Endothelial cell of umbilical vein (primary cell): ENCODE results near the gene NTN5. TPM values are rescaled to one million over a fixed set of nuclear protein-coding genes. Genes with fewer than 3 reads are reported as not detected.

Experiments
- BruUV-seq: library from RNA; stranded (reverse); fragments of 400-500 nt; replicated peaks from 2 replicates; lab custom pipeline; 2021; lab: Mats Ljungman, UMichigan
- CTCF ChIA-PET: fragments of 300-600, 350-600 bp; sonication (Branson Sonifier 250); formaldehyde crosslinking; loops from one replicate; lab custom pipeline; 2021; ENCODE audit warnings: antibody characterized with exemption, inconsistent platforms; lab: Charles Lee
- POLR2A ChIA-PET: fragments of 300-600, 350-600 bp; sonication (Branson Sonifier 250); formaldehyde crosslinking; loops from one replicate; lab custom pipeline; 2021; ENCODE audit warnings: antibody characterized with exemption, inconsistent platforms; lab: Charles Lee
- DNase-seq: peaks from one replicate; pipeline ENCODE4 v3.0.0-alpha.2; 2011; ENCODE audit warnings: low read depth, low spot score
- FAIRE-seq: peaks from 2 replicates; lab custom pipeline; 2011; peaks lifted over from hg19 to GRCh38; lab: Jason Lieb, UNC
- H2AFZ ChIP-seq: 2 replicates; pipeline ENCODE4 v1.6.0; 2012; ENCODE audit warnings: low read depth, low read length, control low read depth, inconsistent platforms
- H3K27ac ChIP-seq: 2 replicates; pipeline ENCODE4 v1.5.1; 2011; ENCODE audit warnings: low read depth, mild to moderate bottlenecking, control low read depth, low read length, moderate library complexity; ENCODE audit not compliant: insufficient read depth
- H3K27me3 ChIP-seq, 2 experiments: 2 replicates each; pipeline versions ENCODE4 v1.6.0 to v1.6.1; 2011; ENCODE audit warnings: low read length in 2 of 2, mixed read lengths in 1 of 2; ENCODE audit not compliant: control insufficient read depth in 2 of 2, insufficient read depth in 2 of 2
- H3K36me3 ChIP-seq, 2 experiments: 2 replicates in 1 of 2; 3 replicates in 1 of 2; pipeline ENCODE4 v1.5.1; 2011; ENCODE audit warnings: low read length in 2 of 2, mild to moderate bottlenecking in 1 of 2, moderate library complexity in 1 of 2; ENCODE audit not compliant: control insufficient read depth in 2 of 2, insufficient read depth in 2 of 2; ENCODE audit errors: extremely low read depth in 1 of 2
- H3K4me1 ChIP-seq: 3 replicates; pipeline ENCODE4 v1.5.1; 2011; ENCODE audit warnings: mild to moderate bottlenecking, low read length; ENCODE audit not compliant: control insufficient read depth, insufficient read depth; ENCODE audit errors: extremely low read depth
- H3K4me2 ChIP-seq: 2 replicates; pipeline ENCODE4 v1.6.1; 2011; ENCODE audit warnings: low read length, control low read depth, mixed read lengths; ENCODE audit not compliant: insufficient read depth
- H3K4me3 ChIP-seq, 3 experiments: fragments of 200-600 bp in 1 of 3; sonication (generic), shearing (Covaris generic) in 1 of 3; replicated peaks in 1 of 3; 2 replicates each; pipeline ENCODE4 v1.5.1; 2011 to 2016; ENCODE audit warnings: control low read depth in 3 of 3, low read length in 3 of 3, mild to moderate bottlenecking in 2 of 3, inconsistent platforms in 1 of 3, low read depth in 1 of 3, moderate library complexity in 1 of 3; ENCODE audit not compliant: insufficient read depth in 1 of 3
- H3K79me2 ChIP-seq: 2 replicates; pipeline ENCODE4 v1.6.0; 2012; ENCODE audit warnings: low read length, inconsistent platforms; ENCODE audit not compliant: control insufficient read depth, insufficient read depth
- H3K9ac ChIP-seq: replicated peaks from 2 replicates; pipeline ENCODE3; 2011; ENCODE audit warnings: low read length, control low read depth; ENCODE audit not compliant: insufficient read depth; ENCODE audit errors: extremely low read depth
- H3K9me1 ChIP-seq: replicated peaks from 3 replicates; pipeline ENCODE4 v1.6.0; 2011; ENCODE audit warnings: mild to moderate bottlenecking, low read length; ENCODE audit not compliant: control insufficient read depth, insufficient read depth; ENCODE audit errors: extremely low read depth
- H3K9me3 ChIP-seq: replicated peaks from 2 replicates; pipeline ENCODE4 v1.5.1; 2012; ENCODE audit warnings: low read length, inconsistent platforms; ENCODE audit not compliant: control insufficient read depth, insufficient read depth
- H4K20me1 ChIP-seq: replicated peaks from 2 replicates; pipeline ENCODE3; 2011; ENCODE audit warnings: mild to moderate bottlenecking, low read length; ENCODE audit not compliant: control insufficient read depth, insufficient read depth; ENCODE audit errors: extremely low read depth
- EZH2 ChIP-seq: IDR thresholded peaks from 2 replicates; pipeline ENCODE4 v1.6.1; 2012; ENCODE audit warnings: borderline replicate concordance, low read depth, mild to moderate bottlenecking, moderate library complexity, low read length, inconsistent platforms; ENCODE audit not compliant: severe bottlenecking
- FOS ChIP-seq: IDR thresholded peaks from 2 replicates; pipeline ENCODE4 v1.6.1; 2011; ENCODE audit warnings: mild to moderate bottlenecking, low read length, moderate library complexity, borderline replicate concordance; ENCODE audit not compliant: insufficient read depth
- GATA2 ChIP-seq: IDR thresholded peaks from 2 replicates; pipeline ENCODE4 v1.7.0; 2011; ENCODE audit warnings: low read depth, mild to moderate bottlenecking, moderate library complexity, mixed read lengths, low read length; ENCODE audit not compliant: insufficient read length, insufficient read depth
- JUN ChIP-seq: IDR thresholded peaks from 2 replicates; pipeline ENCODE4 v1.6.1; 2011; ENCODE audit warnings: borderline replicate concordance, low read depth; ENCODE audit not compliant: insufficient read length, insufficient read depth
- MYC ChIP-seq: IDR thresholded peaks from one replicate; pipeline ENCODE4 v1.6.1; 2011; ENCODE audit warnings: mild to moderate bottlenecking, low read depth, low read length
- POLR2A ChIP-seq: IDR thresholded peaks from 2 replicates; pipeline ENCODE4 v1.6.1; 2012; ENCODE audit warnings: low read depth, mild to moderate bottlenecking, control low read depth, low read length
- POLR2AphosphoS5 ChIP-seq: IDR thresholded peaks from 2 replicates; pipeline ENCODE4 v1.6.1; 2012; ENCODE audit warnings: low read depth, mild to moderate bottlenecking, control low read depth, low read length, moderate library complexity; ENCODE audit not compliant: insufficient read depth
- dilution Hi-C: fragments of 300-500 bp; cut with MboI; formaldehyde crosslinking; loops from one replicate; pipeline ENCODE4 v1.15.0; 2019; ENCODE audit warnings: low sequenced_read_pairs; ENCODE audit not compliant: extremely low pct_ligation_motif_present
- intact Hi-C: fragments of 100-400 bp; cut with micrococcal nuclease; formaldehyde crosslinking; loops from one replicate; pipeline ENCODE4 v1.10.0; 2022
- polyA plus RNA-seq, 4 experiments: library from polyadenylated mRNA; depleted of rRNA in 3 of 4; stranded (reverse) in 3 of 4; unstranded in 1 of 4; fragments of >200 nt; gene quantifications; 2 replicates each; pipeline versions ENCODE4 v1.2.1 to v1.2.3, GENCODE V29; 2011 to 2012; ENCODE audit warnings: missing spikeins in 1 of 4
- total RNA-seq: library from RNA; stranded (reverse); gene quantifications from 2 replicates; pipeline ENCODE4 v1.2.3, GENCODE V29; 2021
- TF ChIP-seq, protein P1 (sequence below), 2 donors: IDR thresholded peaks; 1 replicate in 1 of 2; 2 replicates in 1 of 2; pipeline ENCODE4 v1.5.1; 2011; ENCODE audit warnings: low read length in 2 of 2, mild to moderate bottlenecking in 2 of 2, moderate library complexity in 2 of 2, control low read depth in 1 of 2, inconsistent platforms in 1 of 2, low read depth in 1 of 2; ENCODE audit not compliant: insufficient read depth in 1 of 2; ENCODE audit errors: extremely low read depth in 1 of 2
- TF ChIP-seq, protein P2 (sequence below): IDR thresholded peaks from 2 replicates; pipeline ENCODE4 v1.6.1; 2011; ENCODE audit not compliant: insufficient read depth, insufficient read length

NTN5 gene
- total and polyA plus RNA-seq, 2 donors (not counting 3 experiments of a cell fraction or from before 2014, with no cell fraction given): 0.11 TPM; not detected in 1

DNA sequence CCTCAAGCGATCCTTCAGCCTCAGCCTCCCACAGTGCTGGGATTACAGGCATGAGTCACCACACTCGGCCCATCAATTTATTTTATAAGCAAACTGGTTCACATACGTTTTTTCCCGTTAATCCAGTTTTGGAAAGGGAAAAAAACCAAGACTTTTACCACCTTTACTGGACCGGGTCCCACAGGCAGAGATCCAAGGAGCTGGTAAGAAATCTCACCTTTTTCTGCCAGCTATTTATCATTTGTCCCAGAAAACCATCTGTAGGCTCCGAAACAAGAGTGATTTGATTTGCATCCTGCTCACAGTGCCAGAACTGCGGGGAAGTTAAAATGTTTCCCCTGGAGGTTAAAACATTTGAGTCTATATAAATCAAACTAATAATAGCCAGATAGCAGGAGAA, 16.6 kb upstream of the NTN5 start:
- H3K4me3 ChIP-seq: no peak overlapping the region
- dilution Hi-C loops: no loop called here
- DNase-seq (no peak), FAIRE-seq (no peak)
- no peak overlapping the region for H3K9ac ChIP-seq
- TF ChIP-seq JUN (no peak), EZH2 (no peak), POLR2A (no peak), MYC (no peak), FOS (no peak), POLR2AphosphoS5 (no peak), GATA2 (no peak)
- TF ChIP-seq, protein P1, sequence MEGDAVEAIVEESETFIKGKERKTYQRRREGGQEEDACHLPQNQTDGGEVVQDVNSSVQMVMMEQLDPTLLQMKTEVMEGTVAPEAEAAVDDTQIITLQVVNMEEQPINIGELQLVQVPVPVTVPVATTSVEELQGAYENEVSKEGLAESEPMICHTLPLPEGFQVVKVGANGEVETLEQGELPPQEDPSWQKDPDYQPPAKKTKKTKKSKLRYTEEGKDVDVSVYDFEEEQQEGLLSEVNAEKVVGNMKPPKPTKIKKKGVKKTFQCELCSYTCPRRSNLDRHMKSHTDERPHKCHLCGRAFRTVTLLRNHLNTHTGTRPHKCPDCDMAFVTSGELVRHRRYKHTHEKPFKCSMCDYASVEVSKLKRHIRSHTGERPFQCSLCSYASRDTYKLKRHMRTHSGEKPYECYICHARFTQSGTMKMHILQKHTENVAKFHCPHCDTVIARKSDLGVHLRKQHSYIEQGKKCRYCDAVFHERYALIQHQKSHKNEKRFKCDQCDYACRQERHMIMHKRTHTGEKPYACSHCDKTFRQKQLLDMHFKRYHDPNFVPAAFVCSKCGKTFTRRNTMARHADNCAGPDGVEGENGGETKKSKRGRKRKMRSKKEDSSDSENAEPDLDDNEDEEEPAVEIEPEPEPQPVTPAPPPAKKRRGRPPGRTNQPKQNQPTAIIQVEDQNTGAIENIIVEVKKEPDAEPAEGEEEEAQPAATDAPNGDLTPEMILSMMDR (IDR thresholded peaks at IDR 0.05; ENCODE audit: extremely low read depth in 1 of 2, insufficient read depth in 1 of 2, low read depth in 1 of 2, low read length in 2 of 2): no peak
- TF ChIP-seq, protein P2, sequence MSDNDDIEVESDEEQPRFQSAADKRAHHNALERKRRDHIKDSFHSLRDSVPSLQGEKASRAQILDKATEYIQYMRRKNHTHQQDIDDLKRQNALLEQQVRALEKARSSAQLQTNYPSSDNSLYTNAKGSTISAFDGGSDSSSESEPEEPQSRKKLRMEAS: no peak
- no peaks in the 10 kb centered on the region for H3K4me1 ChIP-seq
- no peak overlapping the region for H3K4me2 ChIP-seq
- H3K27me3 ChIP-seq: peaks cover 0 to 2% of the 10 kb centered on the region in 2 experiments
- CTCF ChIA-PET: interaction anchor here (3.0 kb wide), 1 partner anchor 14 kb away, joined by 15 read pairs; no protein-coding TSS in a partner anchor
- no TSS peak for BruUV-seq
- POLR2A ChIA-PET: no interaction called here
- intact Hi-C loops: no loop called here
- no peaks in the 10 kb centered on the region for H3K36me3 ChIP-seq
- no peaks in the 10 kb centered on the region for H3K9me3 ChIP-seq
- no peaks in the 10 kb centered on the region for H3K79me2 ChIP-seq
- no peaks in the 10 kb centered on the region for H4K20me1 ChIP-seq
- no peak overlapping the region for H3K27ac ChIP-seq
- no peak overlapping the region for H2AFZ ChIP-seq
- H3K9me1 ChIP-seq: no peaks in the 10 kb centered on the region
